Measurements from ENCODE around the gene TUG1. TPM values are rescaled to one million over a fixed set of nuclear protein-coding genes. Genes with fewer than 3 reads are reported as not detected.

Gene TUG1
- total RNA-seq, 1 experiment from 2014 or later: 73.0 TPM

DNA sequence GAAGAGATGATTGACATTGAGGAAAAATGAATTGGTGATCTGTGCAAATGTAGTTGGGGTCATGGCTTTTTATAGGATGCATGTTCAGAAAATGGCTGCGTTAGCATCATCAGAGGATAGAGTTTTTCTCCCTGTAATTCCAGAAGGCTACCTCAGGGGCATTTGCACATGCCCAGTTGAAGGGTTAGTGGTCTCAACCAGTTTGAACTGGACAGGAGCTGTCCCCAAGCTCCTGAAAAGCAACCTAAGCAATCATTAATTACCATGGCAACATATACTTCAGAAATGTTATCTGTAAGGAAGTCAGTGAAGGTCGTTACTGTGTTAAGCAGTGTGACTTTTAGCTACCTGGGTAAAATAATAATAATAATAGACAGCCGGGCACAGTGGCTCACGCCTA, 29.3 kb downstream of the TUG1 start:
- Histone ChIP-seq H3K9me3 (replicated peaks) (0 out of 2 replicates have a peak, but pooled peaks cover 3% of the 10 kb centered on the region), H3K27me3 (replicated peaks) (no peaks in the 10 kb centered on the region), H3K36me3 (no peaks in the 10 kb centered on the region), H3K4me1 (replicated peaks) (no peaks in the 10 kb centered on the region), H3K4me3 (no peak overlapping the region), H3K27ac (no peak overlapping the region)
- no peak for DNase-seq (ENCODE audit: low read depth in 1 of 2, low spot score in 2 of 2)

DNA sequence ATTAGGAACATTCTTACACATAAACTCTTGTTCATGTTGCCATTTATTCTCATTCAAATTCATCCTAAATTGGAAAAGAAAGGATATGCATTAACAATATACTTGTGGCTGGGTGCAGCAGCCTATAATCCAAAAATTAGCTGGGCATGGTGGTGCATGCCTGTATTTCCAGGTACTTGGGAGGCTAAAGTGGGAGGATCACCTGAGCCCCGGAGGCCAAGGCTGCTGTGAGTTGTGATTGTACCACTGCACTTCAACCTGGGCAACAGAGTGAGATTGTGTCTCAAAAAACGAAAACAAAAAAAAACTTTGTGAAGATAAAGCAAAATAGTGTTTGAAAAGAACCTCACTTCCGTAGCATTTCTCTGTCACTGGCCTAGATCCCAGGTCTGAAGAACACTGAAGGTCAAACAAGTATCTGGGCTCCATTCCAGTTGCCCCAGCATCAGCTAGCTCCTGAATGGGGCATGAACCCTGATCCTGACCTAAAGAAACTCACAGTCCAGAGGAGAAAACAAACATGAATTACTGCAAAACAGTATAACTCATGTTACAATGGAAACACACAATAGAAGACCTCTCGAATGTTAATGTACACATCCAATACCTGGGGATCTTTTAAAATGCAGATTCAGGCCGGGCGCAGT, 32.2 kb downstream of the TUG1 start:
- Histone ChIP-seq H3K4me3 (no peak overlapping the region), H3K36me3 (no peaks in the 10 kb centered on the region), H3K27me3 (replicated peaks) (no peaks in the 10 kb centered on the region), H3K4me1 (replicated peaks) (no peaks in the 10 kb centered on the region), H3K27ac (no peak overlapping the region), H3K9me3 (replicated peaks) (no peaks in the 10 kb centered on the region)
- no peak for DNase-seq (ENCODE audit: low read depth in 1 of 2, low spot score in 2 of 2)

DNA sequence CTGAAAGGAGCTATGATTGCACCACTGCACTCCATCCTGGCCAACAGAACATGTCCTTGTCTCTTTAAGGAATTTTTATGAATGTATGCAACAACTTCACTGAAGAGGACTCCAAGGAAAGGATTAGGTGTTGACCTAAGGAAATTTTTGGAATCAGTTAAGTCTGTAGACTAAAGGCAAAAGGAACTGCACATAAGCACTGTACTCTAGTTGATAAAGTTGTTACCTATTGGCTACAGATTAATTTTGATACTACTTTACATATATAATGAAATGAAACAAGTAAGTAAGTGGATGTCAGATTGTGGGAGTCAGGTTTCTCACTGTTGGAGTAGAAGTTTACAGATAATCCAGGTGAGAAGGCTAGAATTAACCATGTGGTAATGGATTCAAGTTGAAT, 36.5 kb downstream of the TUG1 start:
- no peak for DNase-seq (ENCODE audit: low read depth in 1 of 2, low spot score in 2 of 2)
- Histone ChIP-seq H3K27ac (no peak overlapping the region), H3K4me1 (replicated peaks) (no peaks in the 10 kb centered on the region), H3K27me3 (replicated peaks) (no peaks in the 10 kb centered on the region), H3K4me3 (no peak overlapping the region), H3K9me3 (replicated peaks) (no peaks in the 10 kb centered on the region), H3K36me3 (no peaks in the 10 kb centered on the region)

GRCh38 chr22:31019191-31019930, 50.3 kb downstream of the TUG1 start:
- H3K4me1 ChIP-seq (replicated peaks): no peaks in the 10 kb centered on the region
- H3K27ac ChIP-seq: no peak overlapping the region
- H3K4me3 ChIP-seq: no peak overlapping the region
- no peaks in the 10 kb centered on the region for H3K36me3 ChIP-seq
- no peaks in the 10 kb centered on the region for H3K9me3 ChIP-seq (replicated peaks)
- H3K27me3 ChIP-seq (replicated peaks): no peaks in the 10 kb centered on the region
- no peak for DNase-seq (ENCODE audit: low read depth in 1 of 2, low spot score in 2 of 2)

DNA sequence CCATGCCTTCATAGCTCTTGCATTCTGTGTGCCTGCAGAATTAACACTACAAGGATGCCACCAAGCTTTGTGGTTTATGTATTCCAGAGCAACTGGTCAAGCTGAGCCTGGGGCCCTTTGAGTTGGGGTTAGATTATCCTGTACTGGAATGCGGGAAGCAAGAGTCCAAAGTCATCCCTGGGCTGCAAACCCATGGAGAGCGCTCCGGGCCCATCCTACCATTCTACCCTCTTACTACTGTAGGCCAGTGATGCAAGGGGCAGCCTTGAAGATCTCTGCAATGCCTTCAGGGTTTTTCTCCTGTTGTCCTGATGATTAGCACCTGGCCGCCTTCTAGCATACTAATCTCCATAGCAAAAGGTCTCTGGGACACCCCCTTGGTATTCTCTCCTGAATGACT, 51.3 kb downstream of the TUG1 start:
- H3K36me3 ChIP-seq: no peaks in the 10 kb centered on the region
- H3K9me3 ChIP-seq (replicated peaks): no peaks in the 10 kb centered on the region
- H3K4me3 ChIP-seq: no peak overlapping the region
- no peaks in the 10 kb centered on the region for H3K4me1 ChIP-seq (replicated peaks)
- H3K27ac ChIP-seq: no peak overlapping the region
- DNase-seq (ENCODE audit: low read depth in 1 of 2, low spot score in 2 of 2): no peak
- H3K27me3 ChIP-seq (replicated peaks): no peaks in the 10 kb centered on the region

DNA sequence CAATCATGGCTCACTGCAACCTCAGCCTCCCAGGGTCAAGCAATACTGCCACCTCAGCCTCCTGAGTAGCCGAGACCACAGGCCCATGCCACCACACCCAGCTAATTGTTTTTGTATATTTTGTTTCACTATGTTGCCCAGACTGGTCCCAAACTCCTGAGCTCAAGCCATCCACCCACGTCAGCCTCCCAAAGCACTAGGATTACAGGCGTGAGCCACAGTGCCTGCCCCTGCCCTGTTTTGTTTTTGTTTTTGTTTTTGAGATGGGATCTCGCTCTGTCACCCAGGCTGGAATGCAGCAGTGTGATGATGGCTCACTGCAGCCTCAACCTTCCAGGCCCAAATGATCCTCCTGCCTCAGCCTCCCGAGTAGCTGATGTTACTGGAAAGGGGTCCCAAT, 53.5 kb downstream of the TUG1 start:
- DNase-seq (ENCODE audit: low read depth in 1 of 2, low spot score in 2 of 2): no peak
- no peak overlapping the region for H3K27ac ChIP-seq
- H3K4me3 ChIP-seq: no peak overlapping the region
- no peaks in the 10 kb centered on the region for H3K9me3 ChIP-seq (replicated peaks)
- no peaks in the 10 kb centered on the region for H3K27me3 ChIP-seq (replicated peaks)
- H3K4me1 ChIP-seq (replicated peaks): no peaks in the 10 kb centered on the region
- no peaks in the 10 kb centered on the region for H3K36me3 ChIP-seq

Other genes with a start within 250 kb of the TUG1 start
- 14.6 and 22.1 TPM in 2 replicates for gene MORC2, start 491 bp upstream of the TUG1 start, total RNA-seq (2014; rRNA removed; shearing (Covaris generic))
- 121 and 155 TPM in 2 replicates for gene SMTN, start 112.1 kb downstream of the TUG1 start, total RNA-seq (2014; rRNA removed; shearing (Covaris generic))
- gene SELENOM, start 138.3 kb downstream of the TUG1 start, total RNA-seq (2014; rRNA removed; shearing (Covaris generic)): 373 and 601 TPM in 2 replicates
- 0.13 and 0.21 TPM in 2 replicates for gene INPP5J, start 153.7 kb downstream of the TUG1 start, total RNA-seq (2014; rRNA removed; shearing (Covaris generic))
- gene PLA2G3, start 171.2 kb downstream of the TUG1 start, total RNA-seq (2014; rRNA removed; shearing (Covaris generic)): not detected in 2 replicates
- 25.4 and 34.8 TPM in 2 replicates for gene RNF185, start 190.9 kb downstream of the TUG1 start, total RNA-seq (2014; rRNA removed; shearing (Covaris generic))
- gene LIMK2, start 243.0 kb downstream of the TUG1 start, total RNA-seq (2014; rRNA removed; shearing (Covaris generic)): 18.6 and 21.8 TPM in 2 replicates

All from SJSA1 (cell line).